Glutamatergic neuron (in vitro differentiated cells): ENCODE data around the gene KIAA1958. TPM values are rescaled to one million over a fixed set of nuclear protein-coding genes. Genes with fewer than 3 reads are reported as not detected.

Experiments used
- DNase-seq: peaks from one replicate; pipeline ENCODE4 v3.0.0; 2022
- H3K27ac Mint-ChIP-seq: one replicate; pipeline ENCODE4 v1.8.0; 2020; ENCODE audit warnings: mild to moderate bottlenecking, mixed read lengths, inconsistent platforms; ENCODE audit not compliant: unreplicated experiment
- H3K27me3 Mint-ChIP-seq: one replicate; pipeline ENCODE4 v1.8.0; 2020; ENCODE audit warnings: mild to moderate bottlenecking, moderate library complexity, mixed read lengths, inconsistent platforms; ENCODE audit not compliant: unreplicated experiment
- H3K36me3 Mint-ChIP-seq: one replicate; pipeline ENCODE4 v1.8.0; 2020; ENCODE audit warnings: mild to moderate bottlenecking, mixed read lengths, inconsistent platforms; ENCODE audit not compliant: unreplicated experiment
- H3K4me1 Mint-ChIP-seq: one replicate; pipeline ENCODE4 v1.8.0; 2020; ENCODE audit warnings: mild to moderate bottlenecking, low read depth, mixed read lengths, inconsistent platforms; ENCODE audit not compliant: unreplicated experiment
- H3K4me3 Mint-ChIP-seq: one replicate; pipeline ENCODE4 v1.8.0; 2020; ENCODE audit warnings: mild to moderate bottlenecking, mixed read lengths, inconsistent platforms; ENCODE audit not compliant: unreplicated experiment
- H3K9me3 Mint-ChIP-seq: one replicate; pipeline ENCODE4 v1.8.0; 2020; ENCODE audit warnings: mild to moderate bottlenecking, moderate library complexity, mixed read lengths, inconsistent platforms; ENCODE audit not compliant: unreplicated experiment
- total RNA-seq: library from RNA; stranded (reverse); fragmentation: NEBNext Ultra II Directional; extraction: Animal tissue kit (Norgen Biotek cat#: 25700); gene quantifications from one replicate; pipeline ENCODE4 v1.2.1, GENCODE V29; 2021; ENCODE audit not compliant: unreplicated experiment
- TF ChIP-seq, protein P1 (sequence below): fragments of 200-600 bp; sonication (generic); IDR thresholded peaks from one replicate; pipeline ENCODE4 v1.5.0; 2021; ENCODE audit not compliant: partially characterized antibody, unreplicated experiment

Gene KIAA1958
- total RNA-seq, 1 donor from 2014 or later: 48.6 TPM

DNA sequence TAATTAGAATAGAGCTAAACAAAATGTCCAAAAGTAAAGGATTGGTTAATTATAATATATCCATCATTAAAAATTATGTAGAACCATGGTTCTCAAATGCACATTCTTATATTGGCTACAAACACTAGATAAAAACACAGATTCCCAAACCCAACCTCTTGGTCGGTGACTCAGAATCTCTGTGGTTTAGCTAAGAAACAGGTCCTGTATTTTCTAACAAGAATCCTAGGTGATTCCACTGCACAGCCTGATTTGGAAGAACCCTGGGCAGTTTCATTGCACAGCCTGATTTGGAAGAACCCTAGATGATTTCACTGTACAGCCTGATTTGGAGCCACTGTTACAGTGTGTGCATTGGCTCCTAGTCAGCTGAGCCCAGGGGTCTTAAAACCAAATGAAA, 67.9 kb downstream of the KIAA1958 start:
- TF ChIP-seq, protein P1, sequence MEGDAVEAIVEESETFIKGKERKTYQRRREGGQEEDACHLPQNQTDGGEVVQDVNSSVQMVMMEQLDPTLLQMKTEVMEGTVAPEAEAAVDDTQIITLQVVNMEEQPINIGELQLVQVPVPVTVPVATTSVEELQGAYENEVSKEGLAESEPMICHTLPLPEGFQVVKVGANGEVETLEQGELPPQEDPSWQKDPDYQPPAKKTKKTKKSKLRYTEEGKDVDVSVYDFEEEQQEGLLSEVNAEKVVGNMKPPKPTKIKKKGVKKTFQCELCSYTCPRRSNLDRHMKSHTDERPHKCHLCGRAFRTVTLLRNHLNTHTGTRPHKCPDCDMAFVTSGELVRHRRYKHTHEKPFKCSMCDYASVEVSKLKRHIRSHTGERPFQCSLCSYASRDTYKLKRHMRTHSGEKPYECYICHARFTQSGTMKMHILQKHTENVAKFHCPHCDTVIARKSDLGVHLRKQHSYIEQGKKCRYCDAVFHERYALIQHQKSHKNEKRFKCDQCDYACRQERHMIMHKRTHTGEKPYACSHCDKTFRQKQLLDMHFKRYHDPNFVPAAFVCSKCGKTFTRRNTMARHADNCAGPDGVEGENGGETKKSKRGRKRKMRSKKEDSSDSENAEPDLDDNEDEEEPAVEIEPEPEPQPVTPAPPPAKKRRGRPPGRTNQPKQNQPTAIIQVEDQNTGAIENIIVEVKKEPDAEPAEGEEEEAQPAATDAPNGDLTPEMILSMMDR: no peak
- DNase-seq: no peak
- no peak overlapping the region for H3K27ac Mint-ChIP-seq
- H3K36me3 Mint-ChIP-seq: no peaks in the 10 kb centered on the region
- peaks cover 8% of the 10 kb centered on the region for H3K4me1 Mint-ChIP-seq
- H3K4me3 Mint-ChIP-seq: no peak overlapping the region
- no peaks in the 10 kb centered on the region for H3K9me3 Mint-ChIP-seq
- peaks cover 6% of the 10 kb centered on the region for H3K27me3 Mint-ChIP-seq

DNA sequence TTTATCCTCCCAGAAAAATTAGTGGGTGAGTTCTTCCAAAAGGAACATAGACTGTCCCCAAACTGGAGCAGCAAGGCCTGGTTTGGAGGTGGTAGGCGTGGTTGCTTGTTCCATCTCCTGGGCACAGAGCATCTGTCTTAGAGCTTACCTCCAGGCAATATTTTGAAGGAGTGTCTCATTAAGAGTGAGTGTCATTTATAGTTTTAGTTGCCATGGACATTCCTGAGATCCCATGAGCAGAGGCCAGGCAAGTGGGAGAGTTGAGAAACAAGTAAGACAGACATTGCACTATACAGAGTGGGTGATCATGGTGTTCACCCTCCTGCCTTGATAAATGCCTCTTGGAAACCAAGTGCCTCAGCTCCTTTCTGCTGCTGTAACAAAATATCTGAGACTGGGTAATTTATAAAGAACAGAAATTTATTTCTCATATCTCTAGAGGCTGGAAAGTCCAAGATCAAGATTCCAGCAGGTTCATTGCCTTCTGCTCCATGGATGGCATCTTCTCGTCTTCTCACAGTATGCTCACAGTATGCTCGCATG, 68.5 kb downstream of the KIAA1958 start:
- H3K4me1 Mint-ChIP-seq: peaks cover 8% of the 10 kb centered on the region
- TF ChIP-seq, protein P1: no peak
- no peaks in the 10 kb centered on the region for H3K9me3 Mint-ChIP-seq
- no peak overlapping the region for H3K4me3 Mint-ChIP-seq
- DNase-seq: no peak
- H3K36me3 Mint-ChIP-seq: no peaks in the 10 kb centered on the region
- H3K27ac Mint-ChIP-seq: no peak overlapping the region
- H3K27me3 Mint-ChIP-seq: peaks cover 6% of the 10 kb centered on the region

DNA sequence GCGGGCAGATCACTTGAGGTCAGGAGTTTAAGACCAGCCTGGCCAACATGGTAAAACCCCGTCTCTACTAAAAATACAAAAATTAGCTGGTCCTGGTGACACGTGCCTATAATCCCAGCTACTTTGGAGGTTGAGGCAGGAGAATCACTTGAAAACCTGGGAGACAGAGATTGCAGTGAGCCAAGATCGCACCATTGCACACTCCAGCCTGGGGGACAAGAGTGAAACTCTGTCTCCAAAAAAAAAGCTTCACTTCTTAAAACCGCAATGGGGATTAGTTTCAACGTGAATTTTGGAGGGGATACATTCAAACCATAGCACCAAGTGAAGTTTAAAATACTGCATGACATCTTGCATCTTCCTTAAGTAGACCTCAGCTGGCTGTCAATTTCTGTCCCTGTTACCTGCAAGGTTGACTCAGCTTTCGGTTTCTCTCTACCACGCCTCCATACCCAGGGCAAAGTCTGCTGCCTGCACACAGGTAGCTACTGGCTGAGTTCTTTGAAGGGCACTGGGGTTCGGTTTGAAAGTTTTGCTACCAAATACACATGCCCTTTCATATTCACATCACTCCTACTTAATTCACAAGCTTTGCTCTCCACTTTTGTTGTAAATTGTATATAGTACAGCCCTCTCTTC, 69.3 kb downstream of the KIAA1958 start:
- Mint-ChIP-seq H3K9me3 (no peaks in the 10 kb centered on the region), H3K36me3 (no peaks in the 10 kb centered on the region), H3K4me3 (no peak overlapping the region), H3K27ac (no peak overlapping the region), H3K27me3 (peaks cover 4% of the 10 kb centered on the region), H3K4me1 (peaks cover 8% of the 10 kb centered on the region)
- TF ChIP-seq, protein P1: no peak
- no peak for DNase-seq

DNA sequence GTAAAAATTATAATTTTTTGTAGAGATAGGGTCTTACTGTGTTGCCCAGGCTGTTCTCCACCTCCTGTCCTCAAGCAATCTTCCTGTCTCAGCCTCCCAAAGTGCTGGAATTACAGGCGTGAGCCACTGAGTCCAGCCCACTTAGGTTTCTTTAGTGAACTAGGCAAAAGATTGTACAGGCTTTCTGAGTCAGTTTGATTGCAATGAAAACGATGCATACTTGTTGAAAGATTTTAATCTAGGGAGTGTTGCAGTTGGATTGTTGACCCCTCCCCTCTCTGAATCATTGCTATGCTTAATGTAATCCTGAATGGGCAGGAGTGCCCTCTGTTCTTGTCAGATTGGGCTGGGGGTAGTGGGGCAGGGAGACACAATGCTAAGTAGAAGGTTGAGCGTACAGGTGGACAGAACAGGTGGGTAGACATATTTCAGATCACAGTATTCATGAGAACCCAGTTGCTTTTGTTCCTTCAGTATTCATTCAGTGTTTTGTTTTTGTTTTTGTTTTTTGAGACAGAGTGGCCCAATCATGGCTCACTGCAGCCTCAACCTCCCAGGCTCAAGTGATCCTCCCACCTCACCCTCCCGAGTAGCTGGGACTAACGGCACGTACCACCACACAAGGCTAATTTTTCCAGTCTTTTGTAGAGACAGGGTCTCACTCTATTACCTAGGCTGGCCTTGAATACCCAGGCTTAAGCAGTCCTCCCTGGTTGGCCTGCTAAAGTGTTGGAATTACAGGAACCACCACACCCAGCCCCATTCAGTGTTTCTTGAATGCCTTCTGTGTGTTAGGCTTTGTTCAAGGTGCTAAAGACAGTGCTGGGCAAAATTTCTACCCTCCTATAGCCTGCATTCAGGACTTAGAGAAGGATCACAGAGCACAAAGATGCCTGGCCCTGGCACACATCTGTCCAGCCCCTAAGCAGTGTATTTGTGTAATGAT, 70.1 kb downstream of the KIAA1958 start:
- Mint-ChIP-seq H3K27ac (no peak overlapping the region), H3K27me3 (peaks cover 4% of the 10 kb centered on the region), H3K4me3 (no peak overlapping the region), H3K36me3 (no peaks in the 10 kb centered on the region), H3K4me1 (peaks cover 10% of the 10 kb centered on the region), H3K9me3 (no peaks in the 10 kb centered on the region)
- no peak for DNase-seq
- TF ChIP-seq, protein P1: no peak

DNA sequence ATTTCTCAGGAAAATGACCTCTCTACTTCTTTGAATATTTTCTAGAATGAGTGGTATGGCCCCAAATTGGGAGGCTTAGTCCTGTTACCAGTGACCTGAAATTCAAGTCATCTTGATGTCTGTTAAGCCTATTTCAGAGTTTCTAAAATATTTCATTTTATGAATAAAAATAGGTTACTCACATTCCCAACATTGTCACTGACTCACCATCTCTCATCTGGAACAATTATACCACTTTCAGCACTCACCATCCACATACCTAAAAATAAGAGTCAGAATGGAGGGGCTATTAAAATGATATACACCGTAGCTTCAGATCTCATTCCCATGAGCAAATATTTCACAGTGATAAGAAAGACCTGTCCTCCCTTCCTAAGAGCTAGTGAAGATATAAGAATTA, 71.8 kb downstream of the KIAA1958 start:
- peaks cover 4% of the 10 kb centered on the region for H3K27me3 Mint-ChIP-seq
- no peaks in the 10 kb centered on the region for H3K36me3 Mint-ChIP-seq
- no peak for DNase-seq
- no peaks in the 10 kb centered on the region for H3K9me3 Mint-ChIP-seq
- no peak overlapping the region for H3K4me3 Mint-ChIP-seq
- TF ChIP-seq, protein P1: no peak
- H3K27ac Mint-ChIP-seq: no peak overlapping the region
- H3K4me1 Mint-ChIP-seq: peaks cover 7% of the 10 kb centered on the region
